Measurements from ENCODE around the gene COG3. TPM values are rescaled to one million over a fixed set of nuclear protein-coding genes. Genes with fewer than 3 reads are reported as not detected.

COG3 gene
- polyA plus RNA-seq, 4 donors = 15.9 to 29.4 (median 22.3) TPM

DNA sequence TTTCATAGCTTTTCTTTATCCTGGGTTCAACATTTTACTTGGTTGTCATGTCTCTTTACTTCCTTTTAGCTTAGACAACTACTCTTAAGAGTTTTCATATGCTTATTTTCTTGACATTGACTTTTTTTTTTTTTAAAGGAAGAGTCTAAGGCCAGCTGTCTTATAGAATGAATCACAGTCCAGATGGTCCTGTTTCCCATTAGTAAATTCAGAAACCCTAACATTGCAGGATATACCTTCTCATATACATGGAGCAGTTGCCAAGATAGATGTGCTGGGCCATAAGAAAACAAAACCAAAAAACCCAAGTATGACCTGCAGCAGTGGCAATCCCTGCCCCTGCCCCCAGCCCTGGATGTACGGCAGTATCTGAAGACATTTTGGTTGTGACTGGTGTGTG is 72.8 kb downstream of the COG3 start:
- Histone ChIP-seq H3K4me1 (ENCODE audit: control insufficient read depth in 3 of 3, insufficient read depth in 2 of 3, low read depth in 1 of 3, low read length in 2 of 3) (no peaks in the 10 kb centered on the region), H3K9me3 (ENCODE audit: control insufficient read depth in 2 of 2, insufficient read depth in 1 of 2, low read depth in 1 of 2, low read length in 1 of 2) (no peaks in the 10 kb centered on the region), H3K4me3 (ENCODE audit: low read depth in 1 of 3, low read length in 3 of 3) (no peak overlapping the region), H3K27ac (ENCODE audit: low read depth in 1 of 3, low read length in 2 of 3) (no peak overlapping the region), H3K36me3 (ENCODE audit: control insufficient read depth in 3 of 3, insufficient read depth in 2 of 3, low read depth in 1 of 3, low read length in 3 of 3) (peaks cover 14 to 26% (median 17%) of the 10 kb centered on the region in 3 donors), H3K27me3 (ENCODE audit: control insufficient read depth in 3 of 3, insufficient read depth in 3 of 3, low read length in 3 of 3) (no peaks in the 10 kb centered on the region)
- FAIRE-seq (no peak), DNase-seq (no peak)
- WGBS, 3 donors = 73 to 91% (median 83%) methylated on average over 1 of the region's 1 CpG

DNA sequence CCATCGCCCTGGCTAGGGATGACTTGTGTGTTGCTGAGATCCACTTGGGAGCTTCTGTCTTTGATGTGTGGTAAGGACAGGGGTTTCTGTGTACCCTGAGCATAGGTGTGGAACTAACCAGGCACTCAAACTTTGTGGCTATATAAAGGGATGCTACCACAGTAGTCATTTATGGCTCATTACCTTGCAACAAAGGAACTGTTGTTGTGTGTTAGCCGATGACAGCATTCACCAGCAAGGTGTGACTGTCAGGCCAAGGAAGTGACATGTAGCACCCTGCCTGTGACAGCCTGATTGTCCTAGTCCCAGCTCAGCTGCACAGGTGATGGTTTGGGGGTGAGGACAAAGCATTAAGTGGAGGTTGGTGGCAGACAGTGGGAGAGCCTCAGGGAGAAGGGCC is 73.6 kb downstream of the COG3 start:
- DNase-seq (no peak), FAIRE-seq (no peak)
- Histone ChIP-seq H3K9me3 (ENCODE audit: control insufficient read depth in 2 of 2, insufficient read depth in 1 of 2, low read depth in 1 of 2, low read length in 1 of 2) (no peaks in the 10 kb centered on the region), H3K4me3 (ENCODE audit: low read depth in 1 of 3, low read length in 3 of 3) (no peak overlapping the region), H3K4me1 (ENCODE audit: control insufficient read depth in 3 of 3, insufficient read depth in 2 of 3, low read depth in 1 of 3, low read length in 2 of 3) (no peaks in the 10 kb centered on the region), H3K27me3 (ENCODE audit: control insufficient read depth in 3 of 3, insufficient read depth in 3 of 3, low read length in 3 of 3) (no peaks in the 10 kb centered on the region), H3K36me3 (ENCODE audit: control insufficient read depth in 3 of 3, insufficient read depth in 2 of 3, low read depth in 1 of 3, low read length in 3 of 3) (peaks cover 11 to 21% (median 13%) of the 10 kb centered on the region in 3 donors), H3K27ac (ENCODE audit: low read depth in 1 of 3, low read length in 2 of 3) (no peak overlapping the region)
- 51 to 74% (median 60%) methylated on average over 2 of the region's 2 CpGs for WGBS, 3 donors

DNA sequence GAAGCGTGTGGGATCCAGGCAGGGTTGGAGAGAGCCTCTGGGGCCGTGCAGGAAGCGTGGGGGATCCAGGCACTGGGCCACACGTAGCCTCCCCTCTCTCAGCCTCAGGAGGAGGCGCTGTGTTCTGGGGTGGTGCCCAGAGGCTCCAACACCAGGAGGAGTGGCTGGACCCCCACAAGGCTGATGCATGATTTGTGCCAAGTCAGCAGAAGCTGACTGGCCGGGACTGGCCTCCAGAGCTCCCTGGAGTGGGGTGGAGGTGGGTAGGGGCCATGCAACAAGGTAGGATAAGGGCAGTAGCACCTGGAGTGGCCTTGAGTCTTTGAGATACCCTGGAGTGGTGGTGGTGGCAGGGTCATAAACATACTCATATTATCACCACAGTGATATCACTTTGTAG is 75.5 kb downstream of the COG3 start:
- DNase-seq = no peak
- Histone ChIP-seq H3K4me3 (ENCODE audit: low read depth in 1 of 3, low read length in 3 of 3) (no peak overlapping the region), H3K4me1 (ENCODE audit: control insufficient read depth in 3 of 3, insufficient read depth in 2 of 3, low read depth in 1 of 3, low read length in 2 of 3) (no peaks in the 10 kb centered on the region), H3K36me3 (ENCODE audit: control insufficient read depth in 3 of 3, insufficient read depth in 2 of 3, low read depth in 1 of 3, low read length in 3 of 3) (peaks cover 3 to 7% (median 4%) of the 10 kb centered on the region in 3 donors), H3K27me3 (ENCODE audit: control insufficient read depth in 3 of 3, insufficient read depth in 3 of 3, low read length in 3 of 3) (no peaks in the 10 kb centered on the region), H3K9me3 (ENCODE audit: control insufficient read depth in 2 of 2, insufficient read depth in 1 of 2, low read depth in 1 of 2, low read length in 1 of 2) (no peaks in the 10 kb centered on the region), H3K27ac (ENCODE audit: low read depth in 1 of 3, low read length in 2 of 3) (no peak overlapping the region)
- WGBS, 3 donors = 82 to 85% (median 84%) methylated on average over 6 of the region's 6 CpGs
- no peak for FAIRE-seq

DNA sequence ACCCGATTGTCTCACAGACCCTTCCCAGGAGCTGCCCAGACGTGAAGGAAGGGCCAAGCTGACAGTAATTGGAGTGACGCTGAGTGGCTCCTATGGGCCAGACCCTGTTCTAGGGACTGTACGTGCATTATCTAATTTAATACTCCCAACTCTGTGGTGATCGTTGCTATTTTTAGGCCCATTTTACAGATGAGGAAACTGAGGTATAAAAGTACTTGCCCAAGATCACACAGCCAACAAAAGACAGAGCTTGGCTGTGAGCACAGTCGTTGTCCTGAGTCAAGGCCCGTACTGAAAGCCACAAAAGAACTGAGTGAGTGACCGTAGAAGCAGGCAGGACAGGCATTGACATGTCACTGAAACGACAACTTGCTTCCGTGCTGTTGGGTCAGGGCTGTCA is 76.1 kb downstream of the COG3 start:
- H3K4me3 ChIP-seq (ENCODE audit: low read depth in 1 of 3, low read length in 3 of 3) = no peak overlapping the region
- H3K9me3 ChIP-seq (ENCODE audit: control insufficient read depth in 2 of 2, insufficient read depth in 1 of 2, low read depth in 1 of 2, low read length in 1 of 2) = no peaks in the 10 kb centered on the region
- DNase-seq = no peak
- H3K27me3 ChIP-seq (ENCODE audit: control insufficient read depth in 3 of 3, insufficient read depth in 3 of 3, low read length in 3 of 3) = no peaks in the 10 kb centered on the region
- no peak overlapping the region for H3K27ac ChIP-seq (ENCODE audit: low read depth in 1 of 3, low read length in 2 of 3)
- no peaks in the 10 kb centered on the region for H3K4me1 ChIP-seq (ENCODE audit: control insufficient read depth in 3 of 3, insufficient read depth in 2 of 3, low read depth in 1 of 3, low read length in 2 of 3)
- FAIRE-seq = no peak
- WGBS, 3 donors = 90 to 91% (median 90%) methylated on average over 10 of the region's 10 CpGs
- peaks cover 0 to under 1% (median 0%) of the 10 kb centered on the region in 3 donors for H3K36me3 ChIP-seq (ENCODE audit: control insufficient read depth in 3 of 3, insufficient read depth in 2 of 3, low read depth in 1 of 3, low read length in 3 of 3)

DNA sequence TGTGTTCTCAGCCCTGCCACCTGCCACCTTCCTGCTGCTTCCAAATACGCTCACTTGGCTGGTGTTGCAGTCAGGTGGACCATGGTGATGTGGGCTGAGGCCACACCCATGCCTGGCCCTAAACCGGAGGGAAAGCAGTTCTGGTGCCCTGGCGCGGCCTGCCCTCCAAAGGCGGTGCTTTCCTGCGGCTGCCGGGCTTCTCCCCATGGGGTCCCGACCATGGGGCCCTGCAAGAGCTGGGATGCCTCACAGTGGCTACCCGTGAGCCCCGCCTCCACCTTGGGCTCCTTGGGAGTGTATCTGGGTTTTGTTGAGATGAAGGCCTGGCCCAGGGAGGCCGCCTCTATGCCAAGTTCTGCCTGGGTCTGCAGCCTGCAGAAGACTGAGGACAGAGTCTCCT is 77.1 kb downstream of the COG3 start:
- Histone ChIP-seq H3K9me3 (ENCODE audit: control insufficient read depth in 2 of 2, insufficient read depth in 1 of 2, low read depth in 1 of 2, low read length in 1 of 2) (no peaks in the 10 kb centered on the region), H3K36me3 (ENCODE audit: control insufficient read depth in 3 of 3, insufficient read depth in 2 of 3, low read depth in 1 of 3, low read length in 3 of 3) (no peaks in the 10 kb centered on the region), H3K4me1 (ENCODE audit: control insufficient read depth in 3 of 3, insufficient read depth in 2 of 3, low read depth in 1 of 3, low read length in 2 of 3) (no peaks in the 10 kb centered on the region), H3K27ac (ENCODE audit: low read depth in 1 of 3, low read length in 2 of 3) (no peak overlapping the region), H3K4me3 (ENCODE audit: low read depth in 1 of 3, low read length in 3 of 3) (no peak overlapping the region), H3K27me3 (ENCODE audit: control insufficient read depth in 3 of 3, insufficient read depth in 3 of 3, low read length in 3 of 3) (no peaks in the 10 kb centered on the region)
- WGBS, 3 donors = 85 to 92% (median 88%) methylated on average over 11 of the region's 11 CpGs
- FAIRE-seq = no peak
- no peak for DNase-seq

DNA sequence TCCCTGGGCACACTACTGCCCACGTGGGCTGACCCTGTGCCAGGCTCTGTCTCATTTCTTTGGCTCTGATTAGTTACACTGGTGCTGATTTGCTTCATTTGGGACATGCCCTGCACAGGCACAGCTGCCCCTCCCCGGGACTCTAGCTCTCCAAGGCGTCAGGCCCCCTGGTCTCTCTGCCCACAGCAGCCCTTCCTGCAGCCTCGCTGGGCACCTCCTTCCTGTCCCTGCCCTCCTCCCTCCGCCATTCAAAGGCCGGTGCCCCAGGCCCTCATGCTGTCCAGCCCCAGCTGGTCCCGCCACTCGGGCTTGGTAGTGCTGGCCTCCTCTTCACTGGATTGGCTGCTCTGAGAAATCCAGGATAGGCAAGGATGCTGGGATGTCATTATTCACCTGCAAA is 77.7 kb downstream of the COG3 start:
- no peak overlapping the region for H3K27ac ChIP-seq (ENCODE audit: low read depth in 1 of 3, low read length in 2 of 3)
- WGBS, 3 donors = 82 to 87% (median 86%) methylated on average over 8 of the region's 8 CpGs
- DNase-seq (no peak), FAIRE-seq (no peak)
- H3K36me3 ChIP-seq (ENCODE audit: control insufficient read depth in 3 of 3, insufficient read depth in 2 of 3, low read depth in 1 of 3, low read length in 3 of 3) = no peaks in the 10 kb centered on the region
- H3K4me3 ChIP-seq (ENCODE audit: low read depth in 1 of 3, low read length in 3 of 3) = no peak overlapping the region
- no peaks in the 10 kb centered on the region for H3K4me1 ChIP-seq (ENCODE audit: control insufficient read depth in 3 of 3, insufficient read depth in 2 of 3, low read depth in 1 of 3, low read length in 2 of 3)
- no peaks in the 10 kb centered on the region for H3K9me3 ChIP-seq (ENCODE audit: control insufficient read depth in 2 of 2, insufficient read depth in 1 of 2, low read depth in 1 of 2, low read length in 1 of 2)
- no peaks in the 10 kb centered on the region for H3K27me3 ChIP-seq (ENCODE audit: control insufficient read depth in 3 of 3, insufficient read depth in 3 of 3, low read length in 3 of 3)

DNA sequence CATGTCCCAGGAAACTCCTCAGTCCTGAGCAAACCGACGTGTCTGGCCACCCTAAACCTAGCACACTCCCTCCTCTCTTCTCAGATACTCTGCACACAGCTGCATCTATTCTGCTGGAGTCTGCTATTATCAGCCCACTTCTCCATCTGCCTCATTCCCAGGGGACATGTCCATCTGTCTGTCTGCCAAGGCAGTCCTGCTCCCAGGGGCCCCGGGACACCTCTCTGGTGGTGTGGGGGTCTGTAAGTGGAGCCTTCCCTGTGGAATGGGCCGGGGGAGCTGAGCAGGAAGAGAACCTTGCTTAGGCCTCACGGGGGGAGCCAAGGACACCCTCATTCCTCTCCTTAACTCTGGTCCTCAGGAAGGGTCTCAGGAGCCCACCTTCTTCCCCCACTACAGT is 78.1 kb downstream of the COG3 start:
- Histone ChIP-seq H3K27ac (ENCODE audit: low read depth in 1 of 3, low read length in 2 of 3) (no peak overlapping the region), H3K4me3 (ENCODE audit: low read depth in 1 of 3, low read length in 3 of 3) (no peak overlapping the region), H3K9me3 (ENCODE audit: control insufficient read depth in 2 of 2, insufficient read depth in 1 of 2, low read depth in 1 of 2, low read length in 1 of 2) (no peaks in the 10 kb centered on the region), H3K4me1 (ENCODE audit: control insufficient read depth in 3 of 3, insufficient read depth in 2 of 3, low read depth in 1 of 3, low read length in 2 of 3) (no peaks in the 10 kb centered on the region), H3K27me3 (ENCODE audit: control insufficient read depth in 3 of 3, insufficient read depth in 3 of 3, low read length in 3 of 3) (peaks cover 0 to 2% (median 0%) of the 10 kb centered on the region in 3 donors), H3K36me3 (ENCODE audit: control insufficient read depth in 3 of 3, insufficient read depth in 2 of 3, low read depth in 1 of 3, low read length in 3 of 3) (no peaks in the 10 kb centered on the region)
- DNase-seq (no peak), FAIRE-seq (no peak)
- 88 to 93% (median 89%) methylated on average over 5 of the region's 5 CpGs for WGBS, 3 donors

DNA sequence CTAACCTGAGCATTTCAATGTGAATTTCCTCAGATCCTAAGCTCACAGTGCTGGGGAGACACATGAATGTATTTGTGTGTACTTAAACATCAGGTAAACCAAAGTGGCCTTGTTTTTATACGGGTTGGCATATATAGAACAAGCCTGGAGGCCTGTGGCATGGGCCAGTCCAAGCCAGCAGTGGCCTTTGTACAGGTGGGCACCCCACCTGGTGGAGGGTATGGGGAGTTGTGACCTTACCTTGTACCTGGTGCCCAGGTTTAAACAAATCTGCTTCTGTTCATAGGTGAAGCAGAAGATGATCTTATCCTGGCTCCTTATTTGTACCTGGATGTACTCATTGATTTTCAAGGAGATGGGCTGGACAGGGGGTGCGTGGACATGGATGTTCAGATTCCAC is 79.8 kb downstream of the COG3 start:
- no peak overlapping the region for H3K4me3 ChIP-seq (ENCODE audit: low read depth in 1 of 3, low read length in 3 of 3)
- DNase-seq = no peak
- no peaks in the 10 kb centered on the region for H3K36me3 ChIP-seq (ENCODE audit: control insufficient read depth in 3 of 3, insufficient read depth in 2 of 3, low read depth in 1 of 3, low read length in 3 of 3)
- no peak overlapping the region for H3K27ac ChIP-seq (ENCODE audit: low read depth in 1 of 3, low read length in 2 of 3)
- H3K27me3 ChIP-seq (ENCODE audit: control insufficient read depth in 3 of 3, insufficient read depth in 3 of 3, low read length in 3 of 3) = peaks cover 0 to 6% (median 0%) of the 10 kb centered on the region in 3 donors
- WGBS, 3 donors = 77 to 80% (median 77%) methylated on average over 2 of the region's 2 CpGs
- FAIRE-seq = no peak
- H3K4me1 ChIP-seq (ENCODE audit: control insufficient read depth in 3 of 3, insufficient read depth in 2 of 3, low read depth in 1 of 3, low read length in 2 of 3) = no peaks in the 10 kb centered on the region
- no peaks in the 10 kb centered on the region for H3K9me3 ChIP-seq (ENCODE audit: control insufficient read depth in 2 of 2, insufficient read depth in 1 of 2, low read depth in 1 of 2, low read length in 1 of 2)

DNA sequence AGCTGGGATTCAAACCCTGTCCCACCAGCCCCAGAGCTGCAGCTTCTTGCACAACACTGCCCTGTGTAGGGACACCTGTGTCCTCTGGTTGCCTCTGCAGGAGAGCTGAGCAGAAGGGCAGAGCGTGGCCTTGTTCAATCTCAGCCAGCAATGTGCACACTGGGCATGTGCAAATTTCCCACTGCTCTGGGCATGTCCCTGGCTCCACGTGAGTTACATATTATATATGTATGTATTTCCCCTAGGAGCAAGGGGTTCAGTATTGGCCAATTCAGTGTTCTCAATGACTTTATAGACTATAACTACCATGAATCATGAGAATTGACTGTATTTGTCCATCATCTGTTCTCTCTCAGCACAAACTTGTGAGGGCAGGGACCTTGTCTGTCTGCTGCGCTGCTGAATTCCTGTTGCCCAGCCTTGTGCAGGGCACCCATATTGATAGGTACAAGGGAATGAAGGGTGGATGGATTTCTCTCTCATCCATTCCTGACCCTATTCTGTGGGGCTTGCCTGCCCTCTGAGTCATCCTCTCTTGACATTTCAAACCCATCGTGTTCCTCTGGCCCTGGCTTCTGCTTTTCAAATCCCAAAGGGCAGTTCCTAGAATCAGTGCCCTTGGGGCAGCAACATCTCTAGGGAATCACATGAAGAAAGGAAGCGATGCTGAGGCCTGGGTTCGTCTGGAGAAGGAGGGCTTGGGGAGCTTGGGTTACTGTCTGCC is 81.1 kb downstream of the COG3 start:
- H3K27me3 ChIP-seq (ENCODE audit: control insufficient read depth in 3 of 3, insufficient read depth in 3 of 3, low read length in 3 of 3) = peaks cover 0 to 6% (median 0%) of the 10 kb centered on the region in 3 donors
- WGBS, 3 donors = 71 to 84% (median 75%) methylated on average over 6 of the region's 6 CpGs
- FAIRE-seq = no peak

More for the DNA sequence above, 81.1 kb downstream of the COG3 start:
- Histone ChIP-seq H3K4me1 (ENCODE audit: control insufficient read depth in 3 of 3, insufficient read depth in 2 of 3, low read depth in 1 of 3, low read length in 2 of 3) (no peaks in the 10 kb centered on the region), H3K9me3 (ENCODE audit: control insufficient read depth in 2 of 2, insufficient read depth in 1 of 2, low read depth in 1 of 2, low read length in 1 of 2) (no peaks in the 10 kb centered on the region), H3K27ac (ENCODE audit: low read depth in 1 of 3, low read length in 2 of 3) (no peak overlapping the region), H3K36me3 (ENCODE audit: control insufficient read depth in 3 of 3, insufficient read depth in 2 of 3, low read depth in 1 of 3, low read length in 3 of 3) (no peaks in the 10 kb centered on the region), H3K4me3 (ENCODE audit: low read depth in 1 of 3, low read length in 3 of 3) (no peak overlapping the region)
- no peak for DNase-seq

All from small intestine (tissue), 7 donors.